ENCODE measurements around the gene KSR2. TPM values are rescaled to one million over a fixed set of nuclear protein-coding genes. Genes with fewer than 3 reads are reported as not detected.

The KSR2 gene
- total RNA-seq, 1 donor = under 0.01 TPM

DNA sequence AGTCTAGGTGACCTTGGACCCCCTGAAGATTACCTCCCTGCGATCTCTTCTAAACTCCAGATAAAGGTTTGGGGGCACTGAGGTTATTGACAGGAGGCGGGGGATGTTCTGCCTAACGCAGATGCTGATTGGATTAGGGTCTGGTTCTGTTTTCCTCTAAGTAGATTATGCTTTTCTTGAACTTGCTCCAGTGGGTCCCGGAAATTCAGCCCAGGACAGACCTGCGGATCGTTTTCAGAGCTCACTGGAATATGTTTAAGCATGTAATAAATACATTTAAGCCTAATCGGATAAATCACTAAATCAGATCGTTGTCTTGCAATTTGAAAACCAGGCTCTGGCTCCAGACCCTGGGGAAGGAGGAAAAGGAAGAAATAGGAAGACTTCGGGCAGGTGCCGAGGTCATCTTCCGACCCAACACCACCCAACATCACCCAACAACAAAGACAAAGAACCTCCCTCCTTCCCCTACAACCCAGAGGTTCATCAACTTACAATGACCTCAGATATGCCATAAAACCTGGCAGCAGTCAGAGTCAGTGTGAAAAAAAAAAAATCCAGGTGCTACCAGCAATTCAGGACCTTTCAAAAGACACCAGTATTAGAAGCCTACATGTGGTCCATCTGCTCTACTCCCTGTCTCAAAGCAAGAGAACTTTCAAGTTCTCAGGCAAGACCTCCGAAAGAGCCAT is 148.4 kb downstream of the KSR2 start:
- H3K4me3 ChIP-seq (ENCODE audit: low read depth, low read length) = no peak overlapping the region
- TF ChIP-seq, protein P1, sequence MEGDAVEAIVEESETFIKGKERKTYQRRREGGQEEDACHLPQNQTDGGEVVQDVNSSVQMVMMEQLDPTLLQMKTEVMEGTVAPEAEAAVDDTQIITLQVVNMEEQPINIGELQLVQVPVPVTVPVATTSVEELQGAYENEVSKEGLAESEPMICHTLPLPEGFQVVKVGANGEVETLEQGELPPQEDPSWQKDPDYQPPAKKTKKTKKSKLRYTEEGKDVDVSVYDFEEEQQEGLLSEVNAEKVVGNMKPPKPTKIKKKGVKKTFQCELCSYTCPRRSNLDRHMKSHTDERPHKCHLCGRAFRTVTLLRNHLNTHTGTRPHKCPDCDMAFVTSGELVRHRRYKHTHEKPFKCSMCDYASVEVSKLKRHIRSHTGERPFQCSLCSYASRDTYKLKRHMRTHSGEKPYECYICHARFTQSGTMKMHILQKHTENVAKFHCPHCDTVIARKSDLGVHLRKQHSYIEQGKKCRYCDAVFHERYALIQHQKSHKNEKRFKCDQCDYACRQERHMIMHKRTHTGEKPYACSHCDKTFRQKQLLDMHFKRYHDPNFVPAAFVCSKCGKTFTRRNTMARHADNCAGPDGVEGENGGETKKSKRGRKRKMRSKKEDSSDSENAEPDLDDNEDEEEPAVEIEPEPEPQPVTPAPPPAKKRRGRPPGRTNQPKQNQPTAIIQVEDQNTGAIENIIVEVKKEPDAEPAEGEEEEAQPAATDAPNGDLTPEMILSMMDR (IDR thresholded peaks at IDR 0.05; ENCODE audit: insufficient read depth, low read length) = no peak
- no peak for DNase-seq (ENCODE audit: low read depth)

DNA sequence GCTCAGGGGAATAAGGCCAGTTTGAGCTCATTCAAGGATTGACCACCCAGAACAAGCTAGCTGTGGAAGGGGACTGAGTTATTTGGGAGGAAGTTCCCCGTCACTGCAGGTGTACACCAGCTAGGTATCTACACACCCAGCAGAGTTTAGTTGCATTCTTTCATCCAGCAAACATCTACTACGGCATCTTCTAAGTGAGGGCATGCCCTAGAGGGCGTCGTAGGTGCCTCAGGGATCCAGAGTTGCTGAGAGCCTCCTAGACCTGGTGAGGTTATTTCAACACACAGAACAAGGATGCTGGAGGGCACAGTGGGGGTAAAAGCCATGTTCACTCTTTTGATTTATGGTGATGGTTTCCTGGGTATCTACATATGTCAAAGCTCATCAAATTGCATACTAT is 149.6 kb downstream of the KSR2 start:
- no peak overlapping the region for H3K4me3 ChIP-seq (ENCODE audit: low read depth, low read length)
- TF ChIP-seq, protein P1 (IDR thresholded peaks at IDR 0.05; ENCODE audit: insufficient read depth, low read length) = no peak
- no peak for DNase-seq (ENCODE audit: low read depth)

DNA sequence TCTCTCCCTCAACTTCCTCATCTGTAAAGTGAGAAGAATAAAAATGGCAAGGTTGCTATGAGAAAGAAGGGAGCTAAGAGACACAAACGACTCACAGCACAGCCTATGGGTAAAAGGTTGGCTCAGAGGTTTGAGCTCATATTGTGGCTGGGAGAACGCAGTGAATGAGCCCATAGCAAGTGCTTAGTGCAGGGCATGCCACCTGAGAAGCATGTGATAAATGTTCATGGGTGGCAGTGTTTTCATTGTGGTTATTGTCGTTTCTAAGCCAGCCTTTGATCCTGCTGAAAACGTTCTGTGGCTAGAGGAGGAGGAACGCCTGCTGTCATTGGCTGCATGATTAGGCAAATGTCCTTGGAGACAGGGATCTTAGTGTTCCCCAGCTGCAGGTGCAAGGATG is 150.4 kb downstream of the KSR2 start:
- TF ChIP-seq, protein P1 (IDR thresholded peaks at IDR 0.05; ENCODE audit: insufficient read depth, low read length) = no peak
- H3K4me3 ChIP-seq (ENCODE audit: low read depth, low read length) = no peak overlapping the region
- no peak for DNase-seq (ENCODE audit: low read depth)

DNA sequence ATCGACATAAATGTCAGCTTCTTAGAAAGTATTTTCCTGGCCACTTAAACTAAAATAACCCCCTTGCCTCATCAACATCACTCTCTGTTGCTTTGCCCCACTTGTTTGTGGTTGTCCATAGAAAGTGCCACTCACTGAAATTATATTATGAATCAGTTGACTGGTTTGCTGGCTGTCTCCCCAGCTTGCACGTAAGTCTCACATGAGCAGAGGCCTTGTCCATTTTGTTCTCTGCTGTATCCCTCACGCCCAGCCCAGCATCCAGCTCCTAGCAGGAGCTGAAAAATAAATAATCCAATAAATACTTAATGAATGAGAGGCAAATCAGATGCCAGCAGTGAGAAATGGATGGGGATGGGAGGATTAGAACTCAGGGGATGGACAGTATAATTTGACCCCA is 159.3 kb downstream of the KSR2 start:
- H3K4me3 ChIP-seq (ENCODE audit: low read depth, low read length) = no peak overlapping the region
- no peak for DNase-seq (ENCODE audit: low read depth)
- TF ChIP-seq, protein P1 (IDR thresholded peaks at IDR 0.05; ENCODE audit: insufficient read depth, low read length) = no peak

DNA sequence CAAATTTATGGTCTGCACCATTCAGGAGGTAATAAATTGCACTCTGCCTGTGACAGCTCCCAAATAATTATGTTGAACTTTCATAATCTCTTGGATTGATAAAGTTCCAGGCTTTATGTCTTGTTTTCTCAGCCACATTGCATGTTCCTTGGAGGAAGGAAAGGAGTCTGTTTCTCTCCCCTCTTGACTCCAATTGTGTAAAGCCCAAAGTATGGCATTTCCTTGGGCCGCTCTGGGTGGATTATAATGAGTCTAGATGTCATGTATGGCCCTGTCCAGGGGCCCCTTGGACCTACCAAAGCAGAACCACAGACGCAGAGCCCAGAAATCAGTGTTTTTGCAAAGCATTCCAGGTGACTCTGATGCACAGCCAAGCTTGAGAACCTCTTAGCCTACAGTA is 160.8 kb downstream of the KSR2 start:
- no peak for DNase-seq (ENCODE audit: low read depth)
- TF ChIP-seq, protein P1 (IDR thresholded peaks at IDR 0.05; ENCODE audit: insufficient read depth, low read length) = no peak
- no peak overlapping the region for H3K4me3 ChIP-seq (ENCODE audit: low read depth, low read length)

DNA sequence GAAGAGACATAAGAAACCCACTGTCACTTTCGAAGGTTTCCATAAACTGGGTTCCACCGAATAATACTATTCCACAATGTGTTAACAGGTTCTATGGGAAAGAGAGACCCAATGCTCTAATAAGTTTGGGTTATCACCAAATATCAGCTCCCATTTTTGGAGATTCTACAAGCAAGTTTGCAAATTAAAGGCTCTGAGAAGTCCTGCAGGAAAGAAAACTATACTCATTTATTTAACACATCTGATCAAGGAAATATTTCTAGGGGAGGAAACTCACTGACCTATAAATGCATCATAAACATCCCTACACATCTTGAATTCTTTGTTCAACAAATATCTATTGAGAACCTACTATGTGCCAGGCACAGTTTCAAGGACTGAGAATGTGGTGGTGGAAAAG is 161.4 kb downstream of the KSR2 start:
- H3K4me3 ChIP-seq (ENCODE audit: low read depth, low read length) = no peak overlapping the region
- no peak for DNase-seq (ENCODE audit: low read depth)
- TF ChIP-seq, protein P1 (IDR thresholded peaks at IDR 0.05; ENCODE audit: insufficient read depth, low read length) = no peak

DNA sequence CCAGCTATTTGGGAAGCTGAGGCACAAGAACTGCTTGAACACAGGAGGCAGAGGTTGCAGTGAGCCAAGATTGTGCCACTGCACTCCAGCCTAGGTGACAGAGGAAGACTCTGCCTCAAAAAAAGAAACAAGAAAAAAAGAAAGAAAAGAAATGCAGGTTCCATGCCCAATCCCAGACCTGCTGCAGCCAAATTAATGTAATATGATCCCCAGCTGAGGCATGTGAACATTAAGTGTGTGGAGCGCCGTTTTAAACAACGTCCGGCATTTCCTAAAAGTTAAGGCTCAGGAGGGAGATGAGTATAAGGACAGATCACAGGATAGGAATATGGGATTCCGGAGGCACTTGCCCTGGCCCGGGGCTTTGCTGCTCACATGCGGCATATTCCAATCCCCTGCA is 162.9 kb downstream of the KSR2 start:
- no peak for DNase-seq (ENCODE audit: low read depth)
- TF ChIP-seq, protein P1 (IDR thresholded peaks at IDR 0.05; ENCODE audit: insufficient read depth, low read length) = no peak
- no peak overlapping the region for H3K4me3 ChIP-seq (ENCODE audit: low read depth, low read length)
